Endodermal cell (in vitro differentiated cells): ENCODE data around the gene NARS2. TPM values are rescaled to one million over a fixed set of nuclear protein-coding genes. Genes with fewer than 3 reads are reported as not detected.

Source experiments
- DNase-seq: peaks from one replicate; pipeline ENCODE4 v3.0.0-alpha.2; 2017
- H3K27ac ChIP-seq: 2 replicates; pipeline ENCODE4 v1.5.1; 2013; ENCODE audit warnings: mild to moderate bottlenecking, low read depth, low read length, moderate library complexity
- H3K27me3 ChIP-seq: 2 replicates; pipeline ENCODE4 v1.6.1; 2013; ENCODE audit warnings: mild to moderate bottlenecking, low read length, moderate library complexity; ENCODE audit not compliant: insufficient read depth, control insufficient read depth, poor library complexity, severe bottlenecking
- H3K36me3 ChIP-seq: 2 replicates; pipeline ENCODE4 v1.7.0; 2013; ENCODE audit warnings: mild to moderate bottlenecking, low read length, moderate library complexity; ENCODE audit not compliant: control insufficient read depth, insufficient read depth
- H3K4me1 ChIP-seq: one replicate; pipeline ENCODE4 v1.7.0; 2013; ENCODE audit warnings: low read length; ENCODE audit not compliant: control insufficient read depth, insufficient read depth
- H3K4me3 ChIP-seq: 2 replicates; pipeline ENCODE4 v1.5.1; 2013; ENCODE audit warnings: mild to moderate bottlenecking, low read length, moderate library complexity
- H3K9ac ChIP-seq: 2 replicates; pipeline ENCODE4 v1.6.1; 2013; ENCODE audit warnings: mild to moderate bottlenecking, low read length, moderate library complexity; ENCODE audit not compliant: poor library complexity, severe bottlenecking; ENCODE audit errors: extremely low read depth
- H3K9me3 ChIP-seq: 2 replicates; pipeline ENCODE4 v1.6.1; 2013; ENCODE audit warnings: mild to moderate bottlenecking, low read length, moderate library complexity; ENCODE audit not compliant: control insufficient read depth
- H3K27ac Mint-ChIP-seq: 2 replicates; pipeline ENCODE4 v1.8.0; 2020; ENCODE audit warnings: mixed read lengths
- H3K27me3 Mint-ChIP-seq: 2 replicates; pipeline ENCODE4 v1.8.0; 2021; ENCODE audit warnings: mild to moderate bottlenecking, mixed read lengths; ENCODE audit not compliant: insufficient read depth
- H3K36me3 Mint-ChIP-seq: 2 replicates; pipeline ENCODE4 v1.8.0; 2020; ENCODE audit warnings: low read depth, mixed read lengths
- H3K4me1 Mint-ChIP-seq: 2 replicates; pipeline ENCODE4 v1.8.0; 2020; ENCODE audit warnings: mixed read lengths
- H3K4me3 Mint-ChIP-seq: 2 replicates; pipeline ENCODE4 v1.8.0; 2020; ENCODE audit warnings: mild to moderate bottlenecking, moderate library complexity, mixed read lengths
- H3K9me3 Mint-ChIP-seq: 2 replicates; pipeline ENCODE4 v1.8.0; 2020; ENCODE audit warnings: mild to moderate bottlenecking, mixed read lengths
- CTCF ChIP-seq: fragments of 200-600 bp; sonication (generic); conservative IDR thresholded peaks from 2 replicates; pipeline ENCODE4 v1.5.0; 2021; ENCODE audit warnings: antibody characterized with exemption, mild to moderate bottlenecking
- WGBS, 2 experiments: methylation state at CpG; one replicate each; pipeline versions ENCODE4 v1.1.5 to v1.1.7; 2013; ENCODE audit warnings: missing lambda C conversion rate in 2 of 2, mixed read lengths in 1 of 2; ENCODE audit not compliant: insufficient coverage in 1 of 2, insufficient read length in 1 of 2; 5-methylcytosine and 5-hydroxymethylcytosine counted together
- total RNA-seq, 2 donors: library from RNA; stranded (reverse); fragmentation: NEBNext Ultra II Directional in 1 of 2; extraction: Animal tissue kit (Norgen Biotek cat#: 25700) in 1 of 2; gene quantifications; 2 replicates in 1 of 2; 3 replicates in 1 of 2; pipeline ENCODE4 v1.2.1, GENCODE V29; 2021

NARS2 gene
- total RNA-seq, 2 donors from 2014 or later, result 45.8 to 53.7 TPM

GRCh38 chr11:78438298-78438975 is 136.2 kb downstream of the NARS2 start:
- Mint-ChIP-seq H3K27ac (no peak overlapping the region), H3K27me3 (no peaks in the 10 kb centered on the region)

GRCh38 chr11:78432956-78433355 is 141.7 kb downstream of the NARS2 start:
- H3K27ac Mint-ChIP-seq, result no peak overlapping the region

More at GRCh38 chr11:78438298-78438975, 136.2 kb downstream of the NARS2 start:
- Histone ChIP-seq H3K4me1 (no peaks in the 10 kb centered on the region), H3K27me3 (no peaks in the 10 kb centered on the region), H3K36me3 (peaks cover 42% of the 10 kb centered on the region), H3K4me3 (no peak overlapping the region), H3K27ac (no peak overlapping the region), H3K9ac (no peak overlapping the region), H3K9me3 (peaks cover 1% of the 10 kb centered on the region)
- peaks cover 40% of the 10 kb centered on the region for H3K36me3 Mint-ChIP-seq
- H3K9me3 Mint-ChIP-seq, result no peaks in the 10 kb centered on the region
- no peak for DNase-seq
- TF ChIP-seq CTCF, result no peak
- WGBS, 2 experiments, result 73 to 85% methylated on average over 3 to 4 of the region's 5 CpGs
- H3K4me1 Mint-ChIP-seq, result no peaks in the 10 kb centered on the region
- H3K4me3 Mint-ChIP-seq, result no peak overlapping the region

DNA sequence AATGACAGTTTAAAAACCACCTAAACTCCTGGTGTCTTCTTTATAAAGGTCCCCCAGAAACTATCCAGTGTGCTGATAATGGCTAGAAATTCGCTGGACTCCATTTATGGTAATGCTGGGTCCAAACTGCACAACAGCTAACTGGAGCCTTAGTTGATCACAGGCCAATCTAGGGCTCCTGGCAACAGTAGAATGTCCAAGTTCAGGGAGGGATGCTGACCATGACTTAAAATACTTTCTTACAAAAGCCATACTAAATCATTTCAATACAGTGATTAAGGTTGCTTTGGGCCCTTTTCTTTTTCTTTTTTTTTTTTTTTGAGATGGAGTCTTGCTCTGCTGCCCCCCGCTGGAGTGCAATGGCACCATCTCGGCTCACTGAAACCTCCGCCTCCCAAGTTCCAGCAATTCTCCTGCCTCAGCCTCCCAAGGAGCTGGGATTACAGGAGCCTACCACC is 142.6 kb downstream of the NARS2 start:
- Mint-ChIP-seq H3K36me3 (peaks cover 14% of the 10 kb centered on the region), H3K27ac (no peak overlapping the region), H3K4me3 (no peak overlapping the region), H3K27me3 (no peaks in the 10 kb centered on the region), H3K4me1 (peaks cover 30% of the 10 kb centered on the region), H3K9me3 (no peaks in the 10 kb centered on the region)
- peak; percentile 68 for DNase-seq
- no peak overlapping the region for H3K4me3 ChIP-seq
- peaks cover 12% of the 10 kb centered on the region for H3K36me3 ChIP-seq
- H3K9me3 ChIP-seq, result no peaks in the 10 kb centered on the region
- no peak overlapping the region for H3K27ac ChIP-seq
- TF ChIP-seq CTCF, result peak; percentile 78
- no peak overlapping the region for H3K9ac ChIP-seq
- H3K27me3 ChIP-seq, result no peaks in the 10 kb centered on the region
- 68 to 100% methylated on average over 1 to 4 of the region's 4 CpGs for WGBS, 2 experiments
- peaks cover 17% of the 10 kb centered on the region for H3K4me1 ChIP-seq

More at GRCh38 chr11:78432956-78433355, 141.7 kb downstream of the NARS2 start:
- no peak for TF ChIP-seq CTCF
- Histone ChIP-seq H3K9me3 (no peaks in the 10 kb centered on the region), H3K4me3 (no peak overlapping the region), H3K27ac (no peak overlapping the region), H3K36me3 (peaks cover 18% of the 10 kb centered on the region), H3K27me3 (no peaks in the 10 kb centered on the region), H3K4me1 (peaks cover 12% of the 10 kb centered on the region), H3K9ac (no peak overlapping the region)
- H3K9me3 Mint-ChIP-seq, result no peaks in the 10 kb centered on the region
- H3K4me3 Mint-ChIP-seq, result no peak overlapping the region
- 67% methylated on average over 1 of the region's 1 CpG; no CpG with 5 or more reads in 1 of the 2 experiments for WGBS, 2 experiments
- H3K36me3 Mint-ChIP-seq, result peaks cover 20% of the 10 kb centered on the region
- H3K4me1 Mint-ChIP-seq, result peaks cover 25% of the 10 kb centered on the region
- no peak for DNase-seq
- no peaks in the 10 kb centered on the region for H3K27me3 Mint-ChIP-seq
